ENCODE data around the gene CADPS2.

Gene CADPS2

DNA sequence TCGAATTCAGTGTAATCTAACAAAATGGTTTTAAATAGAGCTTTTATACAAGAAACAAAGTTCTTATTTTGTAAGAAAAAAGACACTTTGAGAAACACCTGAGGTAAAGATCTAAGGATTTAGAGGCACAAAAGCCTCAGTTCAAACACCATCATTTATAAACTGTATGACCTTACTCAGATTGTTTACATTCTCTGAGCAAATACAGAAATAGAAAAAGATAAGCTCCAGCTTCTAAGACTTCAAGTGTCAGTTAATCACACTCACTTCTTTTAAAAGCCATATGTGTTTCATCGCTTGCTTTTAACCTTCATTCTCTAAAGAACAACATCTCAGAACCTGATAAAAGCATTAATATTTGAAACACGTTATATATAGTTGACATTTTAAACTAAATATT is 27.9 kb downstream of the CADPS2 start:
- Histone ChIP-seq H4K20me1 (ENCODE audit: insufficient read depth, low read length) (no peaks in the 10 kb centered on the region), H3K9ac (ENCODE audit: low read length) (no peak overlapping the region), H3K27me3 (replicated peaks; ENCODE audit: insufficient read depth, low read length) (no peaks in the 10 kb centered on the region), H3K27ac (ENCODE audit: low read length) (no peak overlapping the region), H3K4me3 (ENCODE audit: low read length) (no peak overlapping the region), H3K36me3 (replicated peaks; ENCODE audit: insufficient read depth, low read length) (no peaks in the 10 kb centered on the region; the same call in none of the 2 replicates), H3F3A (ENCODE audit: insufficient read depth, low read length) (no peaks in the 10 kb centered on the region), H3K9me2 (replicated peaks; ENCODE audit: insufficient read depth, low read length) (no peaks in the 10 kb centered on the region), H3K79me2 (ENCODE audit: low read length) (peaks cover 38% of the 10 kb centered on the region), H2AFZ (ENCODE audit: low read length) (no peak overlapping the region), H3K4me2 (ENCODE audit: low read depth, low read length) (no peak overlapping the region), H3K4me1 (ENCODE audit: low read length) (peaks cover 16% of the 10 kb centered on the region; the same call in 1 of the 2 replicates), H3K9me3 (replicated peaks; ENCODE audit: insufficient read depth, low read length) (no peaks in the 10 kb centered on the region)
- no peak for TF ChIP-seq EZH2phosphoT487 (IDR thresholded peaks at IDR 0.05; ENCODE audit: low read length)
- DNase-seq: no peak

DNA sequence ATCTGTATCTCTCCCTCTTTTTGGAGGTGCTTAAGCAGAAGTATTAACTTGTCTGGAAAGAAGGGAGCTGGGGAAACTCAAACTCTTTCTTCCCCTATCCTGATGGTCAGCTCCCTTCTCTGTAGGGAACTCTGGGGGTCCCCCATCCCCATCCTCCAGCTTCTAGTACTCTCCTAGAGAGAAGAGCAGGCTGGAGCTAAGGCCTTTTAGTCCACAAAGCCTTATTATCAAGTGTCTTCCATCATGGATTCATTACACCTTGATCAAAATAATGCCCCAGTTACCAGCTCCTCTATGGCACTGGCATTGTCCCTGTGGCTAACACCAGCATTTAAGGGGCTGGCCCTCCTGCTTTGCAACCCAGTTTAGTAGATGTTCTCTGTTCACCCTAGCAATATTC is 35.7 kb downstream of the CADPS2 start:
- no peaks in the 10 kb centered on the region for H3K9me2 ChIP-seq (replicated peaks; ENCODE audit: insufficient read depth, low read length)
- no peak overlapping the region for H3K27ac ChIP-seq (ENCODE audit: low read length)
- no peak overlapping the region for H3K9ac ChIP-seq (ENCODE audit: low read length)
- no peaks in the 10 kb centered on the region for H4K20me1 ChIP-seq (ENCODE audit: insufficient read depth, low read length)
- H3K4me3 ChIP-seq (ENCODE audit: low read length): no peak overlapping the region
- DNase-seq: no peak
- peaks cover 22% of the 10 kb centered on the region; the same call in 1 of the 2 replicates for H3K4me1 ChIP-seq (ENCODE audit: low read length)
- no peaks in the 10 kb centered on the region for H3F3A ChIP-seq (ENCODE audit: insufficient read depth, low read length)
- no peak overlapping the region for H3K4me2 ChIP-seq (ENCODE audit: low read depth, low read length)
- TF ChIP-seq EZH2phosphoT487 (IDR thresholded peaks at IDR 0.05; ENCODE audit: low read length): no peak
- TF ChIP-seq CTCF (IDR thresholded peaks at IDR 0.05; ENCODE audit: low read length): no peak
- no peak for TF ChIP-seq EZH2 (optimal IDR thresholded peaks at IDR 0.05; ENCODE audit: low read depth, low read length)
- no peaks in the 10 kb centered on the region for H3K27me3 ChIP-seq (replicated peaks; ENCODE audit: insufficient read depth, low read length)
- no peak overlapping the region for H2AFZ ChIP-seq (ENCODE audit: low read length)
- no peaks in the 10 kb centered on the region; the same call in 1 of the 2 replicates for H3K36me3 ChIP-seq (replicated peaks; ENCODE audit: insufficient read depth, low read length)
- peaks cover 36% of the 10 kb centered on the region for H3K79me2 ChIP-seq (ENCODE audit: low read length)
- H3K9me3 ChIP-seq (replicated peaks; ENCODE audit: insufficient read depth, low read length): no peaks in the 10 kb centered on the region

GRCh38 chr7:122849957-122850328 is 36.3 kb downstream of the CADPS2 start:
- no peaks in the 10 kb centered on the region for H3K9me2 ChIP-seq (replicated peaks; ENCODE audit: insufficient read depth, low read length)
- H4K20me1 ChIP-seq (ENCODE audit: insufficient read depth, low read length): no peaks in the 10 kb centered on the region
- H3K9ac ChIP-seq (ENCODE audit: low read length): no peak overlapping the region
- TF ChIP-seq EZH2 (optimal IDR thresholded peaks at IDR 0.05; ENCODE audit: low read depth, low read length): no peak
- TF ChIP-seq EZH2phosphoT487 (IDR thresholded peaks at IDR 0.05; ENCODE audit: low read length): no peak
- H3K9me3 ChIP-seq (replicated peaks; ENCODE audit: insufficient read depth, low read length): no peaks in the 10 kb centered on the region
- DNase-seq: no peak
- peaks cover 17% of the 10 kb centered on the region; the same call in 1 of the 2 replicates for H3K4me1 ChIP-seq (ENCODE audit: low read length)
- H3K27me3 ChIP-seq (replicated peaks; ENCODE audit: insufficient read depth, low read length): no peaks in the 10 kb centered on the region
- no peak overlapping the region for H2AFZ ChIP-seq (ENCODE audit: low read length)
- no peak overlapping the region for H3K27ac ChIP-seq (ENCODE audit: low read length)
- H3K4me2 ChIP-seq (ENCODE audit: low read depth, low read length): no peak overlapping the region
- peaks cover 42% of the 10 kb centered on the region for H3K79me2 ChIP-seq (ENCODE audit: low read length)
- H3K4me3 ChIP-seq (ENCODE audit: low read length): no peak overlapping the region
- H3F3A ChIP-seq (ENCODE audit: insufficient read depth, low read length): no peaks in the 10 kb centered on the region
- H3K36me3 ChIP-seq (replicated peaks; ENCODE audit: insufficient read depth, low read length): no peaks in the 10 kb centered on the region; the same call in 1 of the 2 replicates

- Histone ChIP-seq H2AFZ (ENCODE audit: low read length) (no peak overlapping the region), H3F3A (ENCODE audit: insufficient read depth, low read length) (no peaks in the 10 kb centered on the region), H3K4me2 (ENCODE audit: low read depth, low read length) (no peak overlapping the region), H3K9me3 (replicated peaks; ENCODE audit: insufficient read depth, low read length) (no peaks in the 10 kb centered on the region), H3K79me2 (ENCODE audit: low read length) (peaks cover 42% of the 10 kb centered on the region), H3K36me3 (replicated peaks; ENCODE audit: insufficient read depth, low read length) (no peaks in the 10 kb centered on the region; the same call in 1 of the 2 replicates), H3K9me2 (replicated peaks; ENCODE audit: insufficient read depth, low read length) (no peaks in the 10 kb centered on the region), H3K27ac (ENCODE audit: low read length) (no peak overlapping the region), H3K27me3 (replicated peaks; ENCODE audit: insufficient read depth, low read length) (no peaks in the 10 kb centered on the region), H3K4me3 (ENCODE audit: low read length) (no peak overlapping the region), H3K4me1 (ENCODE audit: low read length) (peaks cover 13% of the 10 kb centered on the region; the same call in 1 of the 2 replicates), H4K20me1 (ENCODE audit: insufficient read depth, low read length) (no peaks in the 10 kb centered on the region), H3K9ac (ENCODE audit: low read length) (no peak overlapping the region)
- TF ChIP-seq CTCF (IDR thresholded peaks at IDR 0.05; ENCODE audit: low read length): no peak
- no peak for TF ChIP-seq EZH2phosphoT487 (IDR thresholded peaks at IDR 0.05; ENCODE audit: low read length)
- no peak for TF ChIP-seq EZH2 (optimal IDR thresholded peaks at IDR 0.05; ENCODE audit: low read depth, low read length)
- no peak for DNase-seq
Observed at GRCh38 chr7:122849322-122849956, 36.8 kb downstream of the CADPS2 start.

Data from MM.1S (cell line).